Esophagus muscularis mucosa (tissue), 3 donors: Measurements from ENCODE around the gene CLPTM1.

Experiments
- EP300 ChIP-seq: sonication (generic); formaldehyde crosslinking; IDR thresholded peaks from one replicate; pipeline ENCODE4 v1.6.1; 2017; ENCODE audit warnings: antibody characterized with exemption
- TF ChIP-seq, protein P1 (sequence below), 3 experiments: fragments of 200-600 bp in 2 of 3; fragments of 450-650 bp in 1 of 3; sonication (generic) in 2 of 3; IDR thresholded peaks; one replicate each; pipeline ENCODE4 v1.5.1; 2017 to 2019; ENCODE audit warnings: antibody characterized with exemption in 3 of 3, mild to moderate bottlenecking in 2 of 3, moderate library complexity in 1 of 3

DNA sequence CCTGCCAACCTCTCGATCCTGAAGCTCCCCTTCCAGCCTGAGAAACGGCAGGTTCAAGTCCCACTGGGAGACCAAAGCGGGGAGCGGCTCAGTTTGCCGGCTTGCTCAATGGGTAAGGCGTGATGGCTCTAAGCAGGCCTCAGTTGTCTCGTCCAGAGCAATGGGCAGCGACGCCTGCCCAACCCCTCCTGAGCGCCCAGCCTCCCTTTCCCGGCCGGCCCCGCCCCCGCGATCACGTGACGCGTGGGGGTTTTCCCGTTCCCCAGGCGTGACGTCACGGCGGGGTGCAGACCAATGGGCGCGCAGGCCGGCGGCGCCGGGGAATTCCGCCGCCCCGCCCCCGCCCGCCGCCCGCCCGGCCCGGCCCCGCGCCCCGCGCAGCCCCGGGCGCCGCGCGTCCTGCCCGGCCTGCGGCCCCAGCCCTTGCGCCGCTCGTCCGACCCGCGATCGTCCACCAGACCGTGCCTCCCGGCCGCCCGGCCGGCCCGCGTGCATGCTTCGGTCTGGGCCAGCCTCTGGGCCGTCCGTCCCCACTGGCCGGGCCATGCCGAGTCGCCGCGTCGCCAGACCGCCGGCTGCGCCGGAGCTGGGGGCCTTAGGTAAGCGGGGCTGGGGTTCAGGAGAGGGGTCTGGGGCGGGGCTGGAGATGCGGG is 46.0 kb downstream of the CLPTM1 start, which contains the start of gene RELB:
- TF ChIP-seq, protein P1, sequence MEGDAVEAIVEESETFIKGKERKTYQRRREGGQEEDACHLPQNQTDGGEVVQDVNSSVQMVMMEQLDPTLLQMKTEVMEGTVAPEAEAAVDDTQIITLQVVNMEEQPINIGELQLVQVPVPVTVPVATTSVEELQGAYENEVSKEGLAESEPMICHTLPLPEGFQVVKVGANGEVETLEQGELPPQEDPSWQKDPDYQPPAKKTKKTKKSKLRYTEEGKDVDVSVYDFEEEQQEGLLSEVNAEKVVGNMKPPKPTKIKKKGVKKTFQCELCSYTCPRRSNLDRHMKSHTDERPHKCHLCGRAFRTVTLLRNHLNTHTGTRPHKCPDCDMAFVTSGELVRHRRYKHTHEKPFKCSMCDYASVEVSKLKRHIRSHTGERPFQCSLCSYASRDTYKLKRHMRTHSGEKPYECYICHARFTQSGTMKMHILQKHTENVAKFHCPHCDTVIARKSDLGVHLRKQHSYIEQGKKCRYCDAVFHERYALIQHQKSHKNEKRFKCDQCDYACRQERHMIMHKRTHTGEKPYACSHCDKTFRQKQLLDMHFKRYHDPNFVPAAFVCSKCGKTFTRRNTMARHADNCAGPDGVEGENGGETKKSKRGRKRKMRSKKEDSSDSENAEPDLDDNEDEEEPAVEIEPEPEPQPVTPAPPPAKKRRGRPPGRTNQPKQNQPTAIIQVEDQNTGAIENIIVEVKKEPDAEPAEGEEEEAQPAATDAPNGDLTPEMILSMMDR (IDR thresholded peaks at IDR 0.05), result peak in 1 of 3 experiments; percentile 13
- no peak for TF ChIP-seq EP300
